GM19467 (cell line): ENCODE data around the gene GAK.
A peak's percentile ranks its signal among the peaks of the same experiment; 100 is the strongest.
"Not testable (repeated sequence)": the region's sequence is repeated elsewhere in the genome, so short reads cannot be mapped to it uniquely, and the experiment has no call there.

Experiments
- ATAC-seq: cut with Tn5 transposase; IDR thresholded peaks from one replicate; pipeline ENCODE4 v1.9.1; 2021; ENCODE audit warnings: mild to moderate bottlenecking, moderate library complexity; ENCODE audit not compliant: unreplicated experiment

GAK gene

DNA sequence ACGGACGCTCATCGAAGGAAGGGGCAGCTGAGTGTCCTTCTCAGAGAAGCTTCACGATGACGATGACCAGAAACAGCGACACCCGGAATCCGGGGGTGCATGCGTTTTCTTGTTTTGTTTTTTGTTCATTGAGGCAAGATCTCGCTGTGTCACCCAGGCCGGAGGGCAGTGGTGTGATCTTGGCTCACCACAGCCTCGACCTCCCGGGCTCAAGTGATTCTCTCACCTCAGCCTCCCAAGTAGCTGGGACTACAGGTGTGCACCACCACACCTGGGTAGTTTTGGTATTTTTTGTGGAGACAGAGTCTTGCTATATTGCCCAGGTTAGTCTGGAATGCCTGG lies 21.4 kb upstream of the GAK start:
- ATAC-seq, result no peak

- ATAC-seq, result no peak
These were observed 20.9 kb upstream of the GAK start for GRCh38 chr4:952881-953573.

- no peak for ATAC-seq
These were observed 19.7 kb upstream of the GAK start for GRCh38 chr4:951594-952468.

- ATAC-seq, result no peak
These were observed 19.1 kb upstream of the GAK start for GRCh38 chr4:951186-951585.

GRCh38 chr4:950136-951020 lies 18.3 kb upstream of the GAK start:
- ATAC-seq, result no peak

GRCh38 chr4:949656-950055 lies 17.5 kb upstream of the GAK start:
- ATAC-seq, result no peak

DNA sequence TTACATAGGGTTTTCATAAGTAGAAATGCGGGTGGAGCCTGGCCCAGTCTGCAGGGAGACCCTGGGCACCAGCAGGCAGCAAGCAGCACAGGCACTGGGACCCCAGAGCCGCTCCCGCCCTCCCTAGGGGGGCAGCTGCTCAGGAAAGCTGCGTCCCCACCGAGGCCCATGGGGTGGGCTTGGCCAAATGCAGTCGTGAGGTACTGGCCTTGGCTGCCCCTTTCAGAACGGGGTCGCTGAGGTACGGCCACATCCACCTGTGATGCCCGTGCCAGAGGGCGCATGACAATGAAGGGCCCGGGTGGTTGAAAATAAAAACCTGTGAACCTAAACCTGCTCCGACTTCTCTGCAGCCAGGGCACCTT lies 16.8 kb upstream of the GAK start:
- ATAC-seq, result no peak

GRCh38 chr4:948101-948935 lies 16.2 kb upstream of the GAK start:
- ATAC-seq, result no peak

GRCh38 chr4:947491-947971 lies 15.4 kb upstream of the GAK start:
- no peak for ATAC-seq

DNA sequence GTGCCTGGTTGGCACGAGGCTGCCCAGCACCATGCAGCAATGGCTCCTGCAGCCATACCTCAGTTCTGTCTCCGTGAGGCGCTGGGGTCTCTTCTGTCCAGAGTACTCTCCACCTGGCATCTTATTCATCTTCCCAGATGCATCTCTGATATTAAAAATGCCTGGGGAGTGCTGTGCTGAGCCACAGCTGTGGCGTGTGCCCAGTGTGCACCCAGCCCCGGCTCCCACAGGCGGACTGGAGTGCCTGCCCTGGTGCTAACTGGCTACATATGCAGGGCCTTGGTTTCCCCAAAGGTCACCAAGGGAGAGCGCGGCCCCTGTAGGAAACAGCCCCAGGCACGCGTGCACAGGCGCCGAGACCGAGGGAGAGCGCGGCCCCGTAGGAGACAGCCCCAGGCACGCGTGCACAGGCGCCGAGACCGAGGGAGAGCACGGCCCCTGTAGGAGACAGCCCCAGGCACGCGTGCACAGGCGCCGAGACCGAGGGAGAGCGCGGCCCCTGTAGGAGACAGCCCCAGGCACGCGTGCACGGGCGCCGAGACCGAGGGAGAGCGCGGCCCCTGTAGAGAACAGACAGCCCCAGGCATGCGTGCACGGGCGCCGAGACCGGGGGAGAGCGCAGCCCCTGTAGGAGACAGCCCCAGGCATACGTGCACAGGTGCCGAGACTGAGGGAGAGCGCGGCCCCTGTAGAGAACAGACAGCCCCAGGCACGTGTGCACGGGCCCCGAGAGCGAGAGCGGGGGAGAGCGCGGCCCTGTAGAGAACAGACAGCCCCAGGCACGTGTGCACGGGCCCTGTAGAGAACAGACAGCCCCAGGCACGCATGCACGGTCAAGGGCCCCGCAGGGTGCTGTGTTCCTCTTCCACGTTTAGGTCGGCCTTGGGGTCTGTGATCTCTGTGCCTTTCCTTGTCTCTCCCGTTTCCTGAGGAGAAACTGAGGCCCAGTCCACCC lies 14.7 kb upstream of the GAK start:
- ATAC-seq, result no peak

DNA sequence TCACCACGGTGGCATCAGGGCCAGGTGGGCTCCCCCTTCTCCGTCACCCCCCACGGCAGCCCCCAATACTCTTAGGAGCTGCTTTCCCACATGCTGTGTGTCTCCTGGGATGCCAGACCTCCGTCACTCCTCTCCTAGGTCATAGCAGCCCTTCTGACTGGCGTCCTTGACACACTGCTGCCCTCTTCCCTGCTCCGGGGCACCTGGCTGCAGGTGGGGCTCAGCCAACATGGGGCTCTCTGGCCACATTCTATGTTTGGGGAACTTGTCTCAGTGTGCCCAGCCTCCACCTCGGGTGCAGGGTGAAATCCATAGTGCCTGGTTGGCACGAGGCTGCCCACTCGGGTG lies 14.0 kb upstream of the GAK start:
- ATAC-seq, result no peak

GRCh38 chr4:945274-946102 lies 13.4 kb upstream of the GAK start:
- ATAC-seq, result no peak

DNA sequence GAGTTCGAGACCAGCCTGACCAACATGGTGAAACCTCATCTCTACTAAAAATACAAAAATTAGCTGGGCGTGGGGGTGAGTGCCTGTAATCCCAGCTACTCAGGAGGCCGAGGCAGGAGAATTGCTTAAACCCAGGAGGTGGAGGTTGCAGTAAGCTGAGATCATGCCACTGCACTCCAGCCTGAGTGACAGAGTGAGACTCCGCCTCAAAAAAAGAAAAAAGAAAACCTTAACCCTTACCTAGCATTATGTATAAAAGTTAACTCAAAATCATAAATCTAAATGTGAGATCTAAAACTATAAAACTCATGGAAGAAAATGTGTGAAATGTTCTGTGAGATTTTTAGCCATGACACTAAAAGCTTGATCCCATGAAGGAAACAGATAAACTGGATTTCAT lies 7.4 kb upstream of the GAK start:
- not testable (repeated sequence) for ATAC-seq

- peak; percentile 2 for ATAC-seq
These were observed 576 bp upstream of the GAK start for GRCh38 chr4:932713-933070.

DNA sequence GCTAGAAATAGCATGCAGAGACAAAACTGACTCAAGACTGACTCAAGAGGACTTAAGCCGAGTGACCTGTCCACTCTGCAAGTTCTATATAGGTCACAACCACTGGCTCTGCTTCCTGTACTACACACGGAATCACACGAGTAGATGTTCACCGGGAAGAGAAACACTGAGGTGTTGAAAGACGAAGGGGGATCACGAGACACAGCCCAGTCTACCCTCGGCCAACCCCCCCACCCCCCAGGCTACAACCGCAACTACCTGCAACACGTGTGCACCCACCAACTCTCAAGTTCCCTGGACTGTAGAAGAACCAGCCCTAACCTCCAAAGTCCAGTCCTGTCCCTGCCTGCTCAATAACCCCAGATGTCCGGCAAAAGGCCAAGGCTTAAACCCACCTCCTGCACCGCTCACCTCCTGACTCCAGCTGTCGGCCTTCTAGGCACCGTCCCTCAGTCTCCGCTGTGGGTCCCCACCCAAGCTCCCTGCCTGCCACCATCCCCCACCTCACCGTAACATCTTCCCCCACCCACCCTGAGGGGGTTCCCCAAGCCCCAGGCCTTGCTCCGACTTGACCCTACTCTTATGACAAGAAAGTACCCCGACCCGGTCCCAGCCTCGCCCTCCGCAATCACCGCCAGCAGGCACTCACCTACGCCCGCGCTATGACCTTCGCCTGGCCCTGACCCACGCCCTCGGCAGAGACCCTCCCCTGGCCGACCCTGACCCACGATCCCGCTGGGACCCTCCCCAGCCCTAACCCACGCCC lies 739 bp downstream of the GAK start:
- ATAC-seq, result no peak

GRCh38 chr4:930827-931193 lies 1.3 kb downstream of the GAK start:
- no peak for ATAC-seq

- no peak for ATAC-seq
These were observed 2.0 kb downstream of the GAK start for GRCh38 chr4:930028-930551.
